Kidney (tissue), 14 donors: ENCODE results near the gene RNPEP. TPM values are rescaled to one million over a fixed set of nuclear protein-coding genes. Genes with fewer than 3 reads are reported as not detected.
A peak's percentile ranks its signal among the peaks of the same experiment; 100 is the strongest.

Experiments
- DNase-seq, 5 donors: peaks; one replicate each; pipeline ENCODE4 v3.0.0-alpha.2; 2013 to 2020
- FAIRE-seq: peaks from 2 replicates; lab custom pipeline; 2012; peaks lifted over from hg19 to GRCh38; lab: Jason Lieb, UNC
- H3K27ac ChIP-seq, 2 donors: one replicate each; pipeline ENCODE4 v1.7.0; 2013; ENCODE audit warnings: low read depth in 2 of 2, low read length in 2 of 2, inconsistent platforms in 1 of 2
- H3K27me3 ChIP-seq: one replicate; pipeline ENCODE4 v1.7.1; 2013; ENCODE audit warnings: low read length, inconsistent platforms; ENCODE audit not compliant: control insufficient read depth, insufficient read depth
- H3K36me3 ChIP-seq, 3 donors: one replicate each; pipeline versions ENCODE4 v1.7.0 to v1.7.1; 2013; ENCODE audit warnings: low read length in 3 of 3, control low read depth in 1 of 3, inconsistent platforms in 1 of 3; ENCODE audit not compliant: insufficient read depth in 3 of 3, control insufficient read depth in 2 of 3
- H3K4me1 ChIP-seq, 3 donors: one replicate each; pipeline versions ENCODE4 v1.7.0 to v1.7.1; 2013; ENCODE audit warnings: low read length in 3 of 3, inconsistent platforms in 1 of 3, low read depth in 1 of 3; ENCODE audit not compliant: control insufficient read depth in 2 of 3, insufficient read depth in 2 of 3
- H3K4me3 ChIP-seq, 3 donors: one replicate each; pipeline versions ENCODE4 v1.7.0 to v1.8.1; 2013; ENCODE audit warnings: low read length in 3 of 3, control low read depth in 1 of 3, inconsistent platforms in 1 of 3
- H3K9ac ChIP-seq, 3 donors: one replicate each; pipeline versions ENCODE4 v1.7.0 to v1.7.1; 2013; ENCODE audit warnings: low read length in 3 of 3, control low read depth in 1 of 3, inconsistent platforms in 1 of 3
- H3K9me3 ChIP-seq, 3 donors: one replicate each; pipeline versions ENCODE4 v1.7.0 to v1.7.1; 2013; ENCODE audit warnings: low read length in 3 of 3, control low read depth in 1 of 3, inconsistent platforms in 1 of 3; ENCODE audit not compliant: control insufficient read depth in 2 of 3, insufficient read depth in 1 of 3
- CTCF ChIP-seq: IDR thresholded peaks from 3 replicates; pipeline ENCODE4 v1.5.1; 2012; ENCODE audit warnings: mild to moderate bottlenecking, moderate library complexity, borderline replicate concordance; ENCODE audit not compliant: insufficient read depth; ENCODE audit errors: extremely low read depth
- intact Hi-C: fragments of 100-400 bp; cut with DNase I; formaldehyde crosslinking; loops from one replicate; pipeline ENCODE4 v1.11.1; 2022
- polyA plus RNA-seq: library from polyadenylated mRNA; stranded (reverse); fragments of 350-450 nt; fragmentation: Illumina TruSeq; extraction: RNeasy Lipid Tissue Mini Kit (QIAGEN cat#74804); gene quantifications from one replicate; pipeline ENCODE4 v1.2.3, GENCODE V29; 2014; ENCODE audit warnings: low read depth, low replicate concordance; ENCODE audit not compliant: insufficient read depth
- total RNA-seq: library from RNA; stranded (reverse); fragmentation: NEBNext Ultra II Directional; extraction: Animal tissue kit (Norgen Biotek cat#: 25700); gene quantifications from one replicate; pipeline ENCODE4 v1.2.1, GENCODE V29; 2021
- donor health status: control.
- donor health status: control.
- donor health status: control.
- donor health status: control.
- donor health status: control.
- donor health status: DM: yes; HTN: yes; CAD: no.
- donor health status: Normal renal cell carcinoma (clear cell type).

RNPEP gene
- total and polyA plus RNA-seq, 2 donors from 2014 or later, result 48.7 to 54.6 TPM

GRCh38 chr1:202002507-202002906 is 20.1 kb downstream of the RNPEP start:
- Histone ChIP-seq H3K9ac (no peak overlapping the region), H3K4me1 (no peaks in the 10 kb centered on the region), H3K27me3 (no peaks in the 10 kb centered on the region), H3K9me3 (no peaks in the 10 kb centered on the region), H3K27ac (no peak overlapping the region), H3K36me3 (peaks cover 8 to 39% (median 32%) of the 10 kb centered on the region in 3 donors), H3K4me3 (no peak overlapping the region)
- no peak for TF ChIP-seq CTCF
- DNase-seq (no peak), FAIRE-seq (no peak)
- intact Hi-C loops, result loop anchor here (5.0 kb wide), 1 partner anchor 130 kb away; no protein-coding TSS in a partner anchor

- Histone ChIP-seq H3K4me1 (peaks cover 2 to 7% (median 5%) of the 10 kb centered on the region in 3 donors), H3K4me3 (no peak overlapping the region), H3K9ac (no peak overlapping the region), H3K9me3 (no peaks in the 10 kb centered on the region), H3K27ac (no peak overlapping the region), H3K27me3 (no peaks in the 10 kb centered on the region), H3K36me3 (peaks cover 8 to 38% (median 32%) of the 10 kb centered on the region in 3 donors)
- intact Hi-C loops, result loop anchor here (5.0 kb wide), 1 partner anchor 128 kb away; no protein-coding TSS in a partner anchor
- FAIRE-seq (no peak), DNase-seq (no peak)
- no peak for TF ChIP-seq CTCF
These were observed 22.3 kb downstream of the RNPEP start for GRCh38 chr1:202004711-202005110.

- TF ChIP-seq CTCF, result peak; percentile 36
- intact Hi-C loops, result no loop called here
These were observed 23.5 kb downstream of the RNPEP start for GRCh38 chr1:202005958-202006357.

GRCh38 chr1:202007304-202007703 is 24.9 kb downstream of the RNPEP start:
- Histone ChIP-seq H3K4me3 (no peak overlapping the region), H3K36me3 (peaks cover 2 to 26% (median 22%) of the 10 kb centered on the region in 3 donors), H3K9ac (peak overlapping the region in 1 of 3 donors; percentile 4), H3K27ac (peak overlapping the region in 1 of 2 donors; percentile 1), H3K27me3 (no peaks in the 10 kb centered on the region), H3K9me3 (no peaks in the 10 kb centered on the region), H3K4me1 (peaks cover 5 to 11% (median 6%) of the 10 kb centered on the region in 3 donors)
- intact Hi-C loops, result no loop called here
- FAIRE-seq, result no peak
- no peak for TF ChIP-seq CTCF
- no peak for DNase-seq

More at GRCh38 chr1:202005958-202006357, 23.5 kb downstream of the RNPEP start:
- Histone ChIP-seq H3K27me3 (no peaks in the 10 kb centered on the region), H3K27ac (no peak overlapping the region), H3K9ac (no peak overlapping the region), H3K4me3 (no peak overlapping the region), H3K4me1 (peaks cover 5 to 11% (median 6%) of the 10 kb centered on the region in 3 donors), H3K36me3 (peaks cover 7 to 31% (median 24%) of the 10 kb centered on the region in 3 donors), H3K9me3 (no peaks in the 10 kb centered on the region)
- DNase-seq (peak in 1 of 5 donors; percentile 50), FAIRE-seq (peak; percentile 47)
